ENCODE measurements around the gene CAMKMT. TPM values are rescaled to one million over a fixed set of nuclear protein-coding genes. Genes with fewer than 3 reads are reported as not detected.

The CAMKMT gene
- total RNA-seq, 6 donors from 2014 or later = 7.7 to 17.8 (median 12.2) TPM

- Histone ChIP-seq H3K4me1 (no peaks in the 10 kb centered on the region), H3K4me3 (no peak overlapping the region), H3K27me3 (no peaks in the 10 kb centered on the region), H3K36me3 (no peaks in the 10 kb centered on the region), H3K27ac (no peak overlapping the region), H3K9me3 (no peaks in the 10 kb centered on the region)
- WGBS, 2 donors = 60 to 67% methylated on average over 1 of the region's 1 CpG
- ATAC-seq (ENCODE audit: low FRiP score in 2 of 2) (no peak), DNase-seq (no peak)
- TF ChIP-seq POLR2A (IDR thresholded peaks at IDR 0.05) (no peak), POLR2AphosphoS5 (IDR thresholded peaks at IDR 0.05) (no peak), EP300 (IDR thresholded peaks at IDR 0.05) (no peak)
- TF ChIP-seq, protein P1, sequence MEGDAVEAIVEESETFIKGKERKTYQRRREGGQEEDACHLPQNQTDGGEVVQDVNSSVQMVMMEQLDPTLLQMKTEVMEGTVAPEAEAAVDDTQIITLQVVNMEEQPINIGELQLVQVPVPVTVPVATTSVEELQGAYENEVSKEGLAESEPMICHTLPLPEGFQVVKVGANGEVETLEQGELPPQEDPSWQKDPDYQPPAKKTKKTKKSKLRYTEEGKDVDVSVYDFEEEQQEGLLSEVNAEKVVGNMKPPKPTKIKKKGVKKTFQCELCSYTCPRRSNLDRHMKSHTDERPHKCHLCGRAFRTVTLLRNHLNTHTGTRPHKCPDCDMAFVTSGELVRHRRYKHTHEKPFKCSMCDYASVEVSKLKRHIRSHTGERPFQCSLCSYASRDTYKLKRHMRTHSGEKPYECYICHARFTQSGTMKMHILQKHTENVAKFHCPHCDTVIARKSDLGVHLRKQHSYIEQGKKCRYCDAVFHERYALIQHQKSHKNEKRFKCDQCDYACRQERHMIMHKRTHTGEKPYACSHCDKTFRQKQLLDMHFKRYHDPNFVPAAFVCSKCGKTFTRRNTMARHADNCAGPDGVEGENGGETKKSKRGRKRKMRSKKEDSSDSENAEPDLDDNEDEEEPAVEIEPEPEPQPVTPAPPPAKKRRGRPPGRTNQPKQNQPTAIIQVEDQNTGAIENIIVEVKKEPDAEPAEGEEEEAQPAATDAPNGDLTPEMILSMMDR (IDR thresholded peaks at IDR 0.05) = no peak
Measured at GRCh38 chr2:44430342-44430741, 68.6 kb downstream of the CAMKMT start.

- Histone ChIP-seq H3K4me3 (no peak overlapping the region), H3K27ac (no peak overlapping the region), H3K36me3 (no peaks in the 10 kb centered on the region), H3K4me1 (no peaks in the 10 kb centered on the region), H3K27me3 (no peaks in the 10 kb centered on the region), H3K9me3 (no peaks in the 10 kb centered on the region)
- ATAC-seq (ENCODE audit: low FRiP score in 2 of 2) = no peak
- WGBS, 2 donors = 64 to 76% methylated on average over 4 of the region's 4 CpGs
- no peak for DNase-seq
- TF ChIP-seq, protein P1 (IDR thresholded peaks at IDR 0.05) = no peak
Measured at GRCh38 chr2:44433895-44434294, 72.1 kb downstream of the CAMKMT start.

DNA sequence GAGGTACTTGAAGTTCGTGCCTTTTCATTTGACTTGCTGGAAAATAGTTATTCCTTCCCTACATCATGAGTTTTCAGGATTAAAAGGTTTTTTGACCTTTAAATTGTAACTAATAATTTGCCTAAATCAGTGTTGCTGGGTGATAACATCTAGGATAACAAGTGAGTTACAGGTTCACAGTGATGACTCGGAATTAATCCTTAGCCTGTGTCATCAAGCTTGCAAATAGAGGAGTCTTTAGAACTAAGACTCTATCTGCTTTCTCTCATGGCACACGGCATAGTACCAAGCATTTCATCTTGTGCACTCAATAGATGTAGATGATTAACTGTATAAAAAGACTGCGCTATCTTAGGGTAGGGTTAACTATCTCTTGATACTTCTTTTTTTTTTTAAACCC, 79.5 kb downstream of the CAMKMT start:
- Histone ChIP-seq H3K27ac (no peak overlapping the region), H3K4me1 (no peaks in the 10 kb centered on the region), H3K9me3 (no peaks in the 10 kb centered on the region), H3K27me3 (no peaks in the 10 kb centered on the region), H3K36me3 (peaks cover 0 to 5% (median 2%) of the 10 kb centered on the region in 4 donors), H3K4me3 (no peak overlapping the region)
- WGBS, 2 donors = 93 to 94% methylated on average over 4 of the region's 4 CpGs
- ATAC-seq (ENCODE audit: low FRiP score in 2 of 2) = no peak
- TF ChIP-seq POLR2AphosphoS5 (IDR thresholded peaks at IDR 0.05) = no peak
- TF ChIP-seq, protein P1 (IDR thresholded peaks at IDR 0.05) = no peak
- no peak for TF ChIP-seq POLR2A (IDR thresholded peaks at IDR 0.05)
- no peak for TF ChIP-seq EP300 (IDR thresholded peaks at IDR 0.05)
- DNase-seq = no peak

GRCh38 chr2:44442019-44442418, 80.3 kb downstream of the CAMKMT start:
- no peak for ATAC-seq (ENCODE audit: low FRiP score in 2 of 2)
- H3K9me3 ChIP-seq = no peaks in the 10 kb centered on the region
- no peak for DNase-seq
- no peak overlapping the region for H3K27ac ChIP-seq
- peaks cover 0 to 5% (median 2%) of the 10 kb centered on the region in 4 donors for H3K36me3 ChIP-seq
- no peaks in the 10 kb centered on the region for H3K4me1 ChIP-seq
- no peaks in the 10 kb centered on the region for H3K27me3 ChIP-seq
- H3K4me3 ChIP-seq = no peak overlapping the region
- WGBS, 2 donors = 95 to 98% methylated on average over 1 of the region's 1 CpG
- TF ChIP-seq, protein P1 (IDR thresholded peaks at IDR 0.05) = no peak
- no peak for TF ChIP-seq POLR2AphosphoS5 (IDR thresholded peaks at IDR 0.05)
- no peak for TF ChIP-seq POLR2A (IDR thresholded peaks at IDR 0.05)
- no peak for TF ChIP-seq EP300 (IDR thresholded peaks at IDR 0.05)

DNA sequence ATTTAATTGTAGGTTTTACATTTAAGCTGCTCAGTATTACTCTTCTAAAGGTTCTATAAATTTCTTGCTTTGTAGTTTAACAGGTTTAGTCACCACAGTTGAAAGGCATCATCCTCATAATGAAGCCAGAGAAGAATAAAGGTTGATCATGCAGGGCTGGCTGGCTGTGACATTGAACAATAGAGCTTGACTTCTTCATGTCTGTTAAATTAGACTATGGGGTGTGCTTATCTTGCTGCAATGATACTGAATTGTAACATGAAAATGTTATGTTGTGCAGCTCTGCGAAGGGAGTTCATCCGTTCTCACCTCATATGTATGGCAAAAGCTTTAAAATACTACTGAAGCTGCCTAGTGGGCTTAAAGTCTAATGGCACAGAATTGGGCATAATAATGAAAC, 81.8 kb downstream of the CAMKMT start:
- Histone ChIP-seq H3K9me3 (no peaks in the 10 kb centered on the region), H3K4me1 (no peaks in the 10 kb centered on the region), H3K4me3 (no peak overlapping the region), H3K27me3 (no peaks in the 10 kb centered on the region), H3K27ac (no peak overlapping the region), H3K36me3 (peaks cover 0 to 5% (median 2%) of the 10 kb centered on the region in 4 donors)
- DNase-seq (no peak), ATAC-seq (ENCODE audit: low FRiP score in 2 of 2) (no peak)
- TF ChIP-seq, protein P1 (IDR thresholded peaks at IDR 0.05) = no peak
- TF ChIP-seq POLR2A (IDR thresholded peaks at IDR 0.05) = no peak
- TF ChIP-seq EP300 (IDR thresholded peaks at IDR 0.05) = no peak
- no peak for TF ChIP-seq POLR2AphosphoS5 (IDR thresholded peaks at IDR 0.05)
- WGBS, 2 donors = 93 to 98% methylated on average over 2 of the region's 2 CpGs
